GM19099 (cell line): Measurements from ENCODE around the gene COL4A4.

ENCODE experiments used
- POLR2A ChIP-seq: IDR thresholded peaks from 3 replicates; pipeline ENCODE4 v1.6.1; 2011; ENCODE audit warnings: low read depth; ENCODE audit not compliant: insufficient read length; ENCODE audit errors: extremely low read depth

Gene COL4A4

DNA sequence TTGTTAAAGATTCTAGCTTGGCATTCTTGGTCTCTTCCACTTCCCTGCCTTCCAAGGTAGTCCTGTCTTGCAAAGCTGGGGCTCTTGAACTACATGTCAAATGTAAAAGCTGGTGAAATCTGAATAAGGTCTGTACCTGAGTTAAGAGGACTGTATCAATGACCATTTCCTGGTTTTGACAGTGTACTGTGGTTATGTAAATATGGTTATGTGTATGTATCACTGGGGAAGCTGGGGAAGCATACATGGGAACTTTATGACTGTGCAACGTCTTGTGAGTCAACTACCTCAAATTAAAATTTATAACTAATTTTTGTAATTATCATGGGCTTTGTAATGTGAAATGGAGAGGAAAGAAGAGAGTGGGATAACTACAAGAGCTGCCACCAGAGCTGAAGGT is 81.7 kb downstream of the COL4A4 start:
- no peak for TF ChIP-seq POLR2A

DNA sequence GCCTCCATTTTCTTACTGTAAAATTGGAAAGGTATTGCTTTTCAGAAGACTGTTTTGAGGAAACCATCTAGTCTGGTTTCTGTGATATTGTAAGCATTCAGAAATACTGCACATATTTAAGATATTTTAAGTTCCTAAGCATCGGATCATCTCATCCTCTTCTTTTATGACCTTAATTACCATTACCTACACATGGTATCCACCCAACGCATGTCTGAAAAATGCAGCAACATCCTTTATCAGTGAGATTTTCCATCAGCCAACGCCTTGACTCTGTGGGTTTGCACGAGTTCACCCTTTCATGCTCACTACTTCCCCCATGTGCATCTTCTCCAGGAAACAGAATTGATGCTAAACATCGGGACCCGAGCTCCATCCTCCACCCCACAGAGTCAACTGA is 84.3 kb downstream of the COL4A4 start:
- TF ChIP-seq POLR2A = no peak

DNA sequence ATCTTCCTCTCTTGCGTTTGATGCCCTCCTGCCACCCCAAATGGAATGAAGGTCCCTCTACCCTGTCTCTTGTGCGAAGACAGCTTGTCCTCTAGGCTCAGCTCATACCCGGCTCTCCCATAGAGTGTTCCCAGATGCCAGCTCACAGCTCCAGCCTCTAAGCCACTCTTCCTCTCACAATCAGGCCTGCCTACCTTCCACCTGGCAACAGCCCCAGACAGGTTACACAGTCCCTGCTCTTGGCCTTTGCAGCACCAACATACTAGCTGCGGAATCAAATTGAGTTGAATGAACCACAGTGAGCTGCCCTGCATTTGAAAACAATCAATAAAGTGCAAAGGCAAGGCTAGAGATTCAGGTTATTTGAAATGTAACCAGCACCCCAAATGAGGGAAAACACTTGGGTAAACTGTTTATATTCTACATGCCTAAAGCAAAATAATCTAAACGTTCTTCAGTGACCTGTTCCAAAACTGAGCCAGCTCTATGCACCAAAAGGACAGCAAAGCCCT is 105.1 kb downstream of the COL4A4 start:
- TF ChIP-seq POLR2A = no peak

DNA sequence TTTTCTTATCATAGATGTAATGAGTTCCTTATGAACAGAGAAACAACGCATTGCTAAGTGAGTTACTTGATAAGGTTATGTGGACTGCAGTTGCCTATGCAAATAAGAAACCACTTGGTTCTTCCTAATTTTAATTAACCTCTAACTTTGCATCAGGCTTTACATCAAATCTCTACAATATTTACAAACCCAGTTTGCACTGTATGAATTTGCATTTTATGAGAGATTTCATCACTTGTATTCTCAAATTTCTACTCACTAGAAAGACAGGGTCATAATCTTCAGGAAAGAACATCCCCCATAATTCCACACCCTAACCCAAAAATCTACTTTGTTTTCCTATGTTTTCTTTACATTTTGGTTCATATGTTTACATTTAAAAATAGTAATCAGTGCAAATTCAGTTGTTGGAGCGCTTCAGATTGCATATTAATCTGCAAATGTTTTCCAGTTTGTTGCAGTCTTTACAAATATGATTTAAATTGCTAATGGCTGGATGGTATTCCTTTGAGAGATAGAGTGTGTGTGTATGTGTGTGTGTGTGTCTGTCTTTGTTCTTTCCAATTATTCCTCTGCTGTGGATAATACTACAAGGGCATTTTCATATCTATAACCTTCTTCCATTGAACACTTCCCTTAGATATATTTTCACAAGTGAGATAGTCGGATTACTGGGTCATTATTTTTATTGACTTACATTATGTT is 106.1 kb downstream of the COL4A4 start:
- no peak for TF ChIP-seq POLR2A

DNA sequence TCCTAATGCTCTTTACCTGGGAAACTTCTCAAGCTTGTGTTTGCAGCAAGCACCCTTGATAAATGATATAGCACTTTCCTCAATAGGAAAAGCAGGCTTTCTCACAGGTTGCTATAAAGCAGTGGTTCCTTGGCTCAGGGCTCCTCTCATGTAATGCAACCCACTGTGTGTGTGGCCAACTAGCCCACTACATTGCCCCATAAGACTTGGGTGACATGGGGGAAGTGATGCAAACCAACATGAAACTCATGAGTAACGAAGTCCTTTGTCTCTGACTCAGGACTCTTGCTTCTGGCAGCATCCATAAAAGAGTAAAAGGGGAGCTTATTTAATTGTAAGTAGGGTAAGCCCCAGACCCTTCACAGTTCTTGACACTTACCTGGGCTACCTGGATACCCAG is 106.9 kb downstream of the COL4A4 start:
- TF ChIP-seq POLR2A = no peak

DNA sequence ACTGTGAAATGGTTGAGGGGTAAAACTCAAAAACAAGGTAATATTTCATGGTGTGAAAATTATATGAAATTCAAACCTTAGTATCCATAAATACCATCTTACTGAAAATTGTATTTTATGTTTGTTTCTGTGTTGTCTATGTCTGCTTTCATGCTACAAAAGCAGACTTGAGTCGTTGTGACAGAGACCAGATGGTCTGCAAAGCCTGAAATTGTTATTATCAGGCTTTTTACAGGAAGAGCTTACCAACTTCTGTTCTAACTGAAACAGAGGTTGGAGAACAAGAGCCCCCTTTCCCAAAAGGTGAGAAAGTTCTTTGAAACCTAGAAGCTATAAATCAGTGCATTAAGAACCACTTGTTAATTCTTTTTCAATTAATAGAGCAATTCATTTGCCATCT is 110.0 kb downstream of the COL4A4 start:
- TF ChIP-seq POLR2A = no peak

DNA sequence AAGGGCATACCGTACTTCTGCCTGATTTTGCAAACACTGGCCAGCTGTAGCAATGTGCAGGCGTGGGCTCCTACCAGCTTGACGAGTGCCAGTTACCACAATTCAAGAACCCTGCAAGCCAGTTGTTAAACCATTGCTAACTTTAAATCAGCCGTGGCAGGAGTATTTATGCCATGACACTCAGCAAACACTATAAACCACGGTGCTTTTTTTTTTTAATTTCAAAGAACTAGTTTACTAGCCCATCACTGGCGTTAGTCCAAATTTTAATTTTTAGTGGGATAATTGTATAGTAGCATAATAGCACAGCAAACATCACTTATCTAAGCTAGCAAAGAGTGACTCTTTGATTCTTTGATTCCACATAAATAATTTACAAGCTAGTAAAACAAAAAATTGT is 111.1 kb downstream of the COL4A4 start:
- TF ChIP-seq POLR2A = no peak

DNA sequence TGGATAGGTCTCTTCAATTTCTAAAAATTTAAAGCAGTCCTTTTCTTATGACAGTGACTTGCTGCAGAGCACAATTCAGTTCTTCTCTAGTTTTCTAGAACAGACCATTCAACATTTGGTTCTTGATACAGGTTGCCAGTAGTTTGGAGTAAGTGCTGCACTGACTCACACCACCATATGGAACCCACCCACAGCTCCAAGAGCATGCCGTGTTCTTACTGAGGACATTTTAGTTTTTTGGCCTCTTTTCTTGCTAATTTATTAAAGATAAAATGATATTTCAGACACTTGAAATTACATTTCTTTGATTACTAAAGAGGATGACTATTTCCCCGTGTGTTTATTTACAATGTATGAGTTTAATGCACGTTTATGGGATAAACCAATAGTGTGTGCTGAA is 120.0 kb downstream of the COL4A4 start:
- no peak for TF ChIP-seq POLR2A

DNA sequence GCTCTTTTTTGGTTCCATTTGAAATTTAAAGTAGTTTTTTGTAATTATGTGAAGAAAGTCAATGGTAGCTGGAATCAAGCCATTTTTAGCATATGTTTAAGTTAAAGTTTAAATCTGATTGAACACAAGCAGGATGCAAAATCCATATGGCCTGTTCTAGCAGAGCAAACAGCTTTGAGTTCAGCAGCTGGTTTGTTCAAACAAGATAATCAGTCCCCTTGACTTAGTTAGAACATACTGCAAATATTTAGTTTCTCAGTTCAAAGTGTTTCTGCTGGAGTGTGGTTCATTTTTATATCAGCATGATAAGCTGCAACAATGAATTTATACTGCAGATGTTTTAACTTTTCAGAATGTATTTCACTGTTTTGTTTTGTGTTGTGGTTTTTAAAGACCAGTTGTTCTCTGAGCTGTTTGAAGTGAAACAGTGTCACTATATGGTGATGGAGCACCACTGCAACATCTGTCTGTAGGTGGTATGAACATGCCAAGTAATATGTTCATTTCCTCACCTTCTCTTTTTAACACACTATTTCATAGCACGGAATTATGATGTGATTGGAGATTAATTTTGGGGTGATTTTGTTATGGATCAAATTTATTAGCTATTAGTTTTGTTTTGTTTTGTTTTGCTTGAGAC is 125.3 kb downstream of the COL4A4 start:
- no peak for TF ChIP-seq POLR2A

DNA sequence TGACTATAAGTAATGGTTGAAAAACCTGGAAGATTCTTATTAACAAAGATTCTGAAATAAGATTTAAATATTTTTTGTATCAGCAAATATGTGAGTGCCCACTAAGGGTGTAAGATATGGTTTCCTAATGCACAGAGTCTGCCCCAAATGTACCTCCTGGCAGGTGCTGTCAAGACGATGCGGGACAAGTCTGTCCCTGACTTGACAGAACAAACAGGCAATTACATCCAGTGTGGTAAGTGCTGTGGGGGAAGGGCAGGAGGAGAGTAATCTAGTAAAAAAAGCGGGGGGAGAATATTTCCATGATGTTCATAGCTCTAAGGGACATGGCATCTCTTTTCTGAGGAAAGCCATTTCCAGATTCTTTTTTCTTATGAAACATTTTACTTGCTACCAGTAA is 127.5 kb downstream of the COL4A4 start:
- no peak for TF ChIP-seq POLR2A

DNA sequence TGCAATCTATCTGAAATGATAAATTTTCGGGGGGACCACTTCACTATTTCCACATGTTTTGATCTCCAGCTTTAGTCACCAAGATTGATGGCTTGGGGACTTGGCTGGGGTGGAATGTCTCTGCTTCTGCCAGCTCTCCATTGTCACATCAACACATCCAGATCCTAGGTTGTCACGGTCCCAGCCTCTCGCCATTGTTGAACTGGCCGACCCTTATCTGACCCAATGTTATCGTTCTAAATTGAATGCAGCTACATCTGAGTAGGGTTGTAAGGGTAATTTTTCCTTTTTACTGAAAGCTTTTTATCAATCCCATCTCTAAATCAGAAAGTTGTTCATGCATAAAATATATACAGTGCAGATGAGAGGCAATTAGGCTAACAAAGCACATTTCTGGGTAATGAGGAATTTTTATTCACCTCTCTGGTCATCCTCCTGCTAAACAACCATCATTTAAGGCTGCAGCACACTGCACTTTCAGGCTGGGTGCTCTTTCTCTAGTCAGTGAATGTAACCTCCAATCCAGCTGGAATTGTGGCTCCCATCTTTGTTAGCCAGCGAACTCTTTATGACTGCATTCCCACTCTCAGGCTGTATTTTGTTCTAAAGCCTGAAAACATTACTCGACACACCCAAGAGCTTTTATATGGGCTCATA is 128.2 kb downstream of the COL4A4 start:
- no peak for TF ChIP-seq POLR2A

DNA sequence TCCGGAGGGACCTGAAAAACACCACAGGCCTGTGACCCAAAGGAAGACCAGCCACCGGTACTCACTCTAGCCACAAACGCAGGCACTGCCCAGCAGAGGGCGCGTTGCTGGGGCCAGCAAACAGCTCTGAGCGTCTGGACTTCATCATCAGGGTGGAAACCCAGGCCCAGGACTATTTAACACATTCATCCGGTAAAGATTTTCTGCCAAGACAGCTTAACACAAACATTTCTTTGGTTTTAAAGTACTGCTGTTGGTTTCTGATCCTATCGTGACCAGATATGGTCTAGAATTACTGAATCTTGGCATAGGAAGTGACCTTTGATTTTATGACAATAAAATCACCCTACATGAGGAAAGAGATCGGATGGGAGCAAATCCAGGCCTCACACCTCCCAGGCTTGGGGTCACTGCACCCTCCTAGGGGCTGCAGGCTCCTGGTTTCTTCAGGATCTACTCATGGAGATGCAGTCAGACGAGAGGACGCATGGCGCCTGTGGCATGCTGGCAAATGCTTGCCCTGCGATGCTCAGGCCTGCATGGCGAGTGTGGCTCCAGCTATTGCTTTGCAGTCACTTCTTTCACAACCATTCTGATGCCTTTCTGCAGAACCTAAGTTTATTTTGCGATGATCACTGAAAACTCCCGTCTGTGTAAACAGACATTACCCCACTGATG is 130.4 kb downstream of the COL4A4 start:
- no peak for TF ChIP-seq POLR2A

DNA sequence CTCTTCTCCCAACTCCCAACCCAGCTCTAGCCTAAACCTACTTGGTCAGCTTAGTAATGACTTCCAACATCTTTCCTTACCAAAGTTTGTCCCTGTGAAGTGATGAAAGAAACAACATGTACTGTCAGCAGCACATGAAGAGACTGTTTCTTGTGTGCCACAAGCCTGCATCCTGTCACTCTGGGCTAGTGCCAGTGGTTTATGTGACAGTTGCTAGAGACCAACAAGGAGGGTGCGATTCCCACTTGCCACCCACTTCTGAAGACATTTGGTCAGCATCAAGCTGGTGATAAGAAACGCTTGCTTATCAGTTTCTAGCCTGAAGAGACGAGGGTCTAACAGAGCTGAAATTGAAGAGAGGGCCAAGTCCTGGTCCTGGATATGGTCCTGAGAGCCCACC is 132.6 kb downstream of the COL4A4 start:
- no peak for TF ChIP-seq POLR2A

DNA sequence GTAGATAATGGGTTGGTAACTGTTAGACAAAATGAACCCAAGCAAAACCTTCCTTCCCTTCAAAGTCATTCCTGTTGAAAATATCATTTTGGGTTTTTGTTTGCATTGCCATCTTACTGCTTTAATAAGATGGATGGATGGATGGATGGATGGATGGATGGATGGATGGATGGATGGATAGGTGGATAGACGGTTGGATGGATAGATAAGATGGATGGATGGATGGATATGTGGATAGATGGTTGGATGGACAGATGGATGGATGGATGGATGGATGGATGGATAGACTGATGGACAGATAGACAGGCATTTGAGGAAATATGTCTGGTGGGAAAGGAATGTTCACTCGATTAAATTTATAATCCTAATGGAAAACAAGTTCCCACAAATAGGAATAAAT is 133.2 kb downstream of the COL4A4 start:
- no peak for TF ChIP-seq POLR2A

DNA sequence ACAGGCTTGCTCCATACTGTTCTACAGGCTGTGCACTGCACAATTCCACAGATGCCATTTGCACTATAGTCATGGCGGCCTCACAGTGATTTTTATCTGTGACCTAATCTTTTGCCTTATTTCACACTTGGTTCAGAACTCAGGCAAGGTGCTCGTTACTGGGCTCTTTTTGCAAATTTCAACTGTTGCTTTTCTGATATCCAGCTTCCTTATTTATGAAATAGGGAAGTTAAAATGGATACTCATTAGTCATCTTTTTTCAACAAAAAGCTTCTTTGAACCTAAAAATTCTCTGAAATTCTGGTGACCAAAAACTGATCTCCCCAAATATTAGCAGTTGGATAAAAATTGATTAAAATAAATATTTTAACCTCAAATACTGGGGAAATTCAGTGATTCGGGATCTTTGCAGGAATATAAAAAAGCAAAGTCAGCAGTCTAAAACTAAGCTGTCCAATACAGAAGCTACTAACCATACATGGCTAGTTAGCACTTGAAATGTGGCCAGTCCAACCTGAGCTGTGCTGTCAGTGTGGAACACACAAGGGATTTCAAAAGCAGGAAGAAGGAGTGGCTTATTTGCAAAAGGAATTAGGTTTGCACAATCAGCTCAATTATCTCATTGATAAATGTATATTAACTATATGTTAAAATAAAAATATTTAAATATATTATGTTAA is 134.4 kb downstream of the COL4A4 start:
- TF ChIP-seq POLR2A = no peak
